A673 (cell line): ENCODE data around the gene SORCS1. TPM values are rescaled to one million over a fixed set of nuclear protein-coding genes. Genes with fewer than 3 reads are reported as not detected.

Source experiments
- BruUV-seq: library from RNA; stranded (reverse); fragments of 400-500 nt; replicated peaks from 2 replicates; lab custom pipeline; 2021; lab: Mats Ljungman, UMichigan
- CTCF ChIA-PET: fragments of 300-600 bp; sonication (Branson Sonifier 250); formaldehyde crosslinking; loops from one replicate; lab custom pipeline; 2022; ENCODE audit warnings: antibody characterized with exemption; lab: Charles Lee
- POLR2A ChIA-PET: fragments of 300-600 bp; sonication (Branson Sonifier 250); formaldehyde crosslinking; loops from one replicate; lab custom pipeline; 2022; ENCODE audit warnings: antibody characterized with exemption; ENCODE audit not compliant: low non-redundant PET; lab: Charles Lee
- DNase-seq: peaks from one replicate; pipeline ENCODE4 v3.0.0-alpha.2; 2015; ENCODE audit warnings: low spot score
- H3K27ac ChIP-seq: fragments of 200-600 bp; sonication (generic); 2 replicates; pipeline ENCODE4 v1.5.1; 2016; ENCODE audit warnings: mixed run types, low read depth, mild to moderate bottlenecking, mixed read lengths, antibody characterized with exemption, low read length; ENCODE audit not compliant: poor library complexity, severe bottlenecking
- H3K27me3 ChIP-seq: fragments of 200-600 bp; sonication (generic); replicated peaks from 2 replicates; pipeline ENCODE4 v1.6.1; 2017; ENCODE audit warnings: mixed run types, low read depth, mild to moderate bottlenecking, mixed read lengths, antibody characterized with exemption, low read length; ENCODE audit not compliant: insufficient read depth, poor library complexity
- H3K36me3 ChIP-seq: fragments of 200-600 bp; sonication (generic); 2 replicates; pipeline ENCODE4 v1.6.1; 2016; ENCODE audit warnings: mixed run types, mild to moderate bottlenecking, mixed read lengths, antibody characterized with exemption, low read length; ENCODE audit not compliant: insufficient read depth, poor library complexity, severe bottlenecking
- H3K4me1 ChIP-seq: fragments of 200-600 bp; sonication (generic); 2 replicates; pipeline ENCODE4 v1.6.1; 2017; ENCODE audit warnings: mixed run types, mild to moderate bottlenecking, mixed read lengths, antibody characterized with exemption, low read length; ENCODE audit not compliant: insufficient read depth, poor library complexity, severe bottlenecking
- H3K4me3 ChIP-seq: fragments of 200-600 bp; sonication (generic); 2 replicates; pipeline ENCODE4 v1.5.1; 2016; ENCODE audit warnings: low read depth, mixed run types, mild to moderate bottlenecking, mixed read lengths, low read length; ENCODE audit not compliant: poor library complexity, severe bottlenecking
- H3K9me3 ChIP-seq: fragments of 200-600 bp; sonication (generic); 2 replicates; pipeline ENCODE4 v1.6.1; 2016; ENCODE audit warnings: mixed run types, low read depth, mild to moderate bottlenecking, mixed read lengths, antibody characterized with exemption, low read length; ENCODE audit not compliant: poor library complexity, severe bottlenecking
- CTCF ChIP-seq: fragments of 300-800, 200-600 bp; sonication (generic); conservative IDR thresholded peaks from 2 replicates; pipeline ENCODE4 v1.5.1; 2017; ENCODE audit warnings: low read depth, mild to moderate bottlenecking, antibody characterized with exemption, low read length, moderate library complexity, mixed read lengths
- EZH2 ChIP-seq: fragments of 200-600 bp; sonication (generic); IDR thresholded peaks from 2 replicates; pipeline ENCODE4 v1.6.1; 2017; ENCODE audit warnings: borderline replicate concordance, low read depth, mild to moderate bottlenecking, mixed read lengths, antibody characterized with exemption, low read length; ENCODE audit not compliant: poor library complexity, severe bottlenecking
- intact Hi-C: fragments of 100-400 bp; cut with micrococcal nuclease; formaldehyde crosslinking; loops from one replicate; pipeline ENCODE4 v1.10.0; 2022; ENCODE audit not compliant: unreplicated experiment
- total RNA-seq: library from RNA; stranded (reverse); gene quantifications from 2 replicates; pipeline ENCODE4 v1.2.3, GENCODE V29; 2021

SORCS1 gene
- total RNA-seq, 1 experiment from 2014 or later: 0.34 TPM

- intact Hi-C loops: no loop called here
- POLR2A ChIA-PET: no interaction called here
- TF ChIP-seq CTCF: no peak
Observed at GRCh38 chr10:107081644-107082043, 82.9 kb downstream of the SORCS1 start.

GRCh38 chr10:107075117-107075516 is 89.4 kb downstream of the SORCS1 start:
- ChIA-PET CTCF (no interaction called here), POLR2A (no interaction called here)
- DNase-seq: no peak
- intact Hi-C loops: no loop called here
- Histone ChIP-seq H3K9me3 (no peaks in the 10 kb centered on the region), H3K36me3 (no peaks in the 10 kb centered on the region), H3K27me3 (no peaks in the 10 kb centered on the region), H3K4me1 (no peaks in the 10 kb centered on the region), H3K27ac (no peak overlapping the region), H3K4me3 (no peak overlapping the region)
- no TSS peak for BruUV-seq
- TF ChIP-seq CTCF: no peak
- no peak for TF ChIP-seq EZH2

More at GRCh38 chr10:107081644-107082043, 82.9 kb downstream of the SORCS1 start:
- Histone ChIP-seq H3K27me3 (no peaks in the 10 kb centered on the region), H3K4me3 (no peak overlapping the region), H3K4me1 (no peaks in the 10 kb centered on the region), H3K36me3 (no peaks in the 10 kb centered on the region), H3K9me3 (no peaks in the 10 kb centered on the region), H3K27ac (no peak overlapping the region)
- BruUV-seq: no TSS peak
- DNase-seq: no peak
- CTCF ChIA-PET: no interaction called here

- POLR2A ChIA-PET: no interaction called here
Observed at GRCh38 chr10:107072786-107073185, 91.7 kb downstream of the SORCS1 start.

More at GRCh38 chr10:107072786-107073185, 91.7 kb downstream of the SORCS1 start:
- TF ChIP-seq CTCF (no peak), EZH2 (no peak)
- CTCF ChIA-PET: no interaction called here
- DNase-seq: no peak
- Histone ChIP-seq H3K36me3 (no peaks in the 10 kb centered on the region), H3K27ac (no peak overlapping the region), H3K27me3 (no peaks in the 10 kb centered on the region), H3K9me3 (no peaks in the 10 kb centered on the region), H3K4me1 (no peaks in the 10 kb centered on the region), H3K4me3 (no peak overlapping the region)
- intact Hi-C loops: no loop called here
- no TSS peak for BruUV-seq
